Activated CD4-positive, alpha-beta T cell treated with anti-CD3 and anti-CD28 coated beads, Interleukin-2, amount 10 ng/mL, durations not matched to agents 7 days and 5 days (primary cell): Measurements from ENCODE around the gene ACO1. TPM values are rescaled to one million over a fixed set of nuclear protein-coding genes. Genes with fewer than 3 reads are reported as not detected.

Source experiments
- CTCF ChIA-PET: fragments of 350-600 bp; sonication (Branson Sonifier 250); formaldehyde crosslinking; loops from one replicate; lab custom pipeline; 2021; ENCODE audit warnings: antibody characterized with exemption; lab: Charles Lee
- POLR2A ChIA-PET: fragments of 350-600 bp; sonication (Branson Sonifier 250); formaldehyde crosslinking; loops from one replicate; lab custom pipeline; 2021; ENCODE audit warnings: antibody characterized with exemption; lab: Charles Lee
- DNase-seq: peaks from one replicate; pipeline ENCODE4 v3.0.0-alpha.2; 2020
- H3K27ac Mint-ChIP-seq: one replicate; pipeline ENCODE4 v1.8.0; 2021; ENCODE audit warnings: mild to moderate bottlenecking, moderate library complexity, mixed read lengths
- H3K27me3 Mint-ChIP-seq: one replicate; pipeline ENCODE4 v1.8.0; 2021; ENCODE audit warnings: mixed read lengths
- H3K36me3 Mint-ChIP-seq: one replicate; pipeline ENCODE4 v1.8.0; 2021; ENCODE audit warnings: low read depth, mixed read lengths
- H3K4me1 Mint-ChIP-seq: one replicate; pipeline ENCODE4 v1.8.0; 2021; ENCODE audit warnings: mixed read lengths
- H3K4me3 Mint-ChIP-seq: one replicate; pipeline ENCODE4 v1.8.0; 2021; ENCODE audit warnings: mild to moderate bottlenecking, moderate library complexity, mixed read lengths
- H3K9me3 Mint-ChIP-seq: one replicate; pipeline ENCODE4 v1.8.0; 2021; ENCODE audit warnings: mixed read lengths
- total RNA-seq, 2 experiments: library from RNA; stranded (reverse); gene quantifications; one replicate each; pipeline ENCODE4 v1.2.3, GENCODE V29; 2021

ACO1 gene
- total RNA-seq, 2 experiments from 2014 or later = 8.1 to 8.6 TPM

- no peak overlapping the region for H3K4me3 Mint-ChIP-seq
- ChIA-PET CTCF (no interaction called here), POLR2A (no interaction called here)
- peaks cover 7% of the 10 kb centered on the region for H3K36me3 Mint-ChIP-seq
- no peak overlapping the region for H3K27ac Mint-ChIP-seq
- no peaks in the 10 kb centered on the region for H3K9me3 Mint-ChIP-seq
- DNase-seq = no peak
- no peaks in the 10 kb centered on the region for H3K27me3 Mint-ChIP-seq
- peaks cover 3% of the 10 kb centered on the region for H3K4me1 Mint-ChIP-seq
Observed at GRCh38 chr9:32406046-32406445, 21.6 kb downstream of the ACO1 start.

GRCh38 chr9:32411753-32412152, 27.3 kb downstream of the ACO1 start:
- peaks cover 6% of the 10 kb centered on the region for H3K36me3 Mint-ChIP-seq
- DNase-seq = no peak
- H3K27ac Mint-ChIP-seq = no peak overlapping the region
- H3K9me3 Mint-ChIP-seq = no peaks in the 10 kb centered on the region
- no peaks in the 10 kb centered on the region for H3K27me3 Mint-ChIP-seq
- H3K4me3 Mint-ChIP-seq = no peak overlapping the region
- POLR2A ChIA-PET = no interaction called here
- H3K4me1 Mint-ChIP-seq = no peaks in the 10 kb centered on the region
- CTCF ChIA-PET = interaction anchor here (1.2 kb wide), 1 partner anchor 21 kb away, joined by 8 read pairs; no protein-coding TSS in a partner anchor

GRCh38 chr9:32412440-32412839, 28.0 kb downstream of the ACO1 start:
- H3K36me3 Mint-ChIP-seq = peaks cover 2% of the 10 kb centered on the region
- H3K9me3 Mint-ChIP-seq = no peaks in the 10 kb centered on the region
- H3K4me1 Mint-ChIP-seq = no peaks in the 10 kb centered on the region
- CTCF ChIA-PET = interaction anchor here (1.2 kb wide), 1 partner anchor 21 kb away, joined by 8 read pairs; no protein-coding TSS in a partner anchor
- no peak for DNase-seq
- no peak overlapping the region for H3K27ac Mint-ChIP-seq
- H3K4me3 Mint-ChIP-seq = no peak overlapping the region
- no peaks in the 10 kb centered on the region for H3K27me3 Mint-ChIP-seq
- POLR2A ChIA-PET = no interaction called here

- CTCF ChIA-PET = no interaction called here
- H3K27ac Mint-ChIP-seq = no peak overlapping the region
- H3K4me1 Mint-ChIP-seq = no peaks in the 10 kb centered on the region
- H3K4me3 Mint-ChIP-seq = no peak overlapping the region
- no peak for DNase-seq
- H3K27me3 Mint-ChIP-seq = no peaks in the 10 kb centered on the region
- POLR2A ChIA-PET = no interaction called here
- H3K9me3 Mint-ChIP-seq = no peaks in the 10 kb centered on the region
- peaks cover 7% of the 10 kb centered on the region for H3K36me3 Mint-ChIP-seq
Observed at GRCh38 chr9:32413424-32413823, 29.0 kb downstream of the ACO1 start.

- Mint-ChIP-seq H3K36me3 (peaks cover 6% of the 10 kb centered on the region), H3K4me3 (no peak overlapping the region), H3K27me3 (no peaks in the 10 kb centered on the region), H3K9me3 (no peaks in the 10 kb centered on the region), H3K4me1 (no peaks in the 10 kb centered on the region), H3K27ac (no peak overlapping the region)
- no peak for DNase-seq
- POLR2A ChIA-PET = no interaction called here
- CTCF ChIA-PET = interaction anchor here (1.3 to 1.4 kb wide), 2 partner anchors 13 to 17 kb away, joined by 3 to 5 read pairs; no protein-coding TSS in a partner anchor
Observed at GRCh38 chr9:32414856-32415255, 30.4 kb downstream of the ACO1 start.

- Mint-ChIP-seq H3K27ac (no peak overlapping the region), H3K4me1 (no peaks in the 10 kb centered on the region), H3K9me3 (no peaks in the 10 kb centered on the region), H3K36me3 (peaks cover 19% of the 10 kb centered on the region), H3K27me3 (no peaks in the 10 kb centered on the region), H3K4me3 (no peak overlapping the region)
- CTCF ChIA-PET = interaction anchor here (1.3 kb wide), 1 partner anchor 11 kb away, joined by 5 read pairs; no protein-coding TSS in a partner anchor
- DNase-seq = no peak
- POLR2A ChIA-PET = no interaction called here
Observed at GRCh38 chr9:32419921-32420320, 35.5 kb downstream of the ACO1 start.

- CTCF ChIA-PET = no interaction called here
- H3K27me3 Mint-ChIP-seq = no peaks in the 10 kb centered on the region
- H3K9me3 Mint-ChIP-seq = no peaks in the 10 kb centered on the region
Observed at GRCh38 chr9:32422237-32422806, 37.9 kb downstream of the ACO1 start.

GRCh38 chr9:32423371-32423770, 38.9 kb downstream of the ACO1 start:
- no peaks in the 10 kb centered on the region for H3K9me3 Mint-ChIP-seq
- H3K4me3 Mint-ChIP-seq = no peak overlapping the region
- H3K36me3 Mint-ChIP-seq = peaks cover 16% of the 10 kb centered on the region
- peaks cover 11% of the 10 kb centered on the region for H3K4me1 Mint-ChIP-seq
- ChIA-PET CTCF (no interaction called here), POLR2A (no interaction called here)
- DNase-seq = no peak
- no peak overlapping the region for H3K27ac Mint-ChIP-seq
- no peaks in the 10 kb centered on the region for H3K27me3 Mint-ChIP-seq

More at GRCh38 chr9:32422237-32422806, 37.9 kb downstream of the ACO1 start:
- Mint-ChIP-seq H3K4me3 (no peak overlapping the region), H3K36me3 (peaks cover 20% of the 10 kb centered on the region), H3K27ac (no peak overlapping the region), H3K4me1 (peaks cover 8% of the 10 kb centered on the region)
- POLR2A ChIA-PET = no interaction called here
- DNase-seq = no peak

GRCh38 chr9:32424616-32425015, 40.2 kb downstream of the ACO1 start:
- Mint-ChIP-seq H3K9me3 (no peaks in the 10 kb centered on the region), H3K36me3 (peaks cover 17% of the 10 kb centered on the region), H3K4me1 (peaks cover 11% of the 10 kb centered on the region), H3K4me3 (no peak overlapping the region), H3K27me3 (no peaks in the 10 kb centered on the region), H3K27ac (no peak overlapping the region)
- no peak for DNase-seq
- POLR2A ChIA-PET = no interaction called here
- CTCF ChIA-PET = interaction anchor here (0.6 to 0.8 kb wide), 2 partner anchors 45 to 46 kb away, joined by 3 read pairs; no protein-coding TSS in a partner anchor

GRCh38 chr9:32426278-32426939, 42.0 kb downstream of the ACO1 start:
- POLR2A ChIA-PET = no interaction called here
- Mint-ChIP-seq H3K4me1 (peaks cover 11% of the 10 kb centered on the region), H3K27me3 (no peaks in the 10 kb centered on the region), H3K27ac (peak overlapping the region; percentile 48), H3K9me3 (no peaks in the 10 kb centered on the region), H3K36me3 (peaks cover 12% of the 10 kb centered on the region), H3K4me3 (no peak overlapping the region)
- DNase-seq = no peak
- CTCF ChIA-PET = interaction anchor here (1.1 kb wide), 1 partner anchor 27 kb away, joined by 3 read pairs; no protein-coding TSS in a partner anchor

- POLR2A ChIA-PET = no interaction called here
- DNase-seq = no peak
- peaks cover 11% of the 10 kb centered on the region for H3K4me1 Mint-ChIP-seq
Observed at GRCh38 chr9:32427111-32427873, 42.8 kb downstream of the ACO1 start.

GRCh38 chr9:32430720-32431119, 46.3 kb downstream of the ACO1 start:
- DNase-seq = no peak
- peaks cover 13% of the 10 kb centered on the region for H3K36me3 Mint-ChIP-seq
- ChIA-PET CTCF (interaction anchor here (2.1 kb wide), 1 partner anchor 11 kb away, joined by 5 read pairs; no protein-coding TSS in a partner anchor), POLR2A (no interaction called here)
- peaks cover 11% of the 10 kb centered on the region for H3K4me1 Mint-ChIP-seq
- H3K27ac Mint-ChIP-seq = no peak overlapping the region
- H3K27me3 Mint-ChIP-seq = no peaks in the 10 kb centered on the region
- H3K9me3 Mint-ChIP-seq = no peaks in the 10 kb centered on the region
- no peak overlapping the region for H3K4me3 Mint-ChIP-seq

More at GRCh38 chr9:32427111-32427873, 42.8 kb downstream of the ACO1 start:
- H3K27ac Mint-ChIP-seq = peak overlapping the region; percentile 43
- H3K9me3 Mint-ChIP-seq = no peaks in the 10 kb centered on the region
- CTCF ChIA-PET = interaction anchor here (1.1 to 1.8 kb wide), 3 partner anchors 9 to 28 kb away, joined by 3 to 4 read pairs (median 3); no protein-coding TSS in a partner anchor
- H3K36me3 Mint-ChIP-seq = peaks cover 12% of the 10 kb centered on the region
- H3K27me3 Mint-ChIP-seq = no peaks in the 10 kb centered on the region
- no peak overlapping the region for H3K4me3 Mint-ChIP-seq
